HCT116 (cell line): Measurements from ENCODE around the gene CA4. TPM values are rescaled to one million over a fixed set of nuclear protein-coding genes. Genes with fewer than 3 reads are reported as not detected.

ENCODE experiments used
- ATAC-seq: fragments of 200-7000 bp; cut with Tn5 transposase; 2 replicates; pipeline ENCODE4 v1.9.1; 2020; ENCODE audit warnings: mild to moderate bottlenecking, moderate library complexity
- BruUV-seq: library from RNA; stranded (reverse); fragments of 400-500 nt; replicated peaks from 2 replicates; lab custom pipeline; 2021; lab: Mats Ljungman, UMichigan
- CTCF ChIA-PET: fragments of 300-600 bp; sonication (Branson Sonifier 250); formaldehyde crosslinking; loops from one replicate; lab custom pipeline; 2021; ENCODE audit warnings: antibody characterized with exemption; lab: Charles Lee
- POLR2A ChIA-PET: fragments of 300-600, 350-600 bp; sonication (Branson Sonifier 250); formaldehyde crosslinking; loops from one replicate; lab custom pipeline; 2021; ENCODE audit warnings: antibody characterized with exemption; lab: Charles Lee
- RAD21 ChIA-PET, 2 experiments: fragments of 300-600 bp; sonication (Branson Sonifier 250); formaldehyde crosslinking; loops; one replicate each; lab custom pipeline; 2023; ENCODE audit warnings: low total read pairs in 2 of 2; ENCODE audit not compliant: uncharacterized antibody in 2 of 2, unreplicated experiment in 2 of 2, low non-redundant PET in 1 of 2; lab: Charles Lee
- DNase-seq: peaks from one replicate; pipeline ENCODE4 v3.0.0-alpha.2; 2010; ENCODE audit warnings: low read depth, low spot score
- H2AFZ ChIP-seq: fragments of 200-600 bp; shearing (Covaris generic), sonication (generic); 2 replicates; pipeline ENCODE4 v1.6.1; 2017; ENCODE audit warnings: low read depth, mixed run types, mixed read lengths, antibody characterized with exemption, low read length; ENCODE audit not compliant: poor library complexity, severe bottlenecking
- H3K27ac ChIP-seq: 2 replicates; pipeline ENCODE4 v1.5.1; 2012; ENCODE audit warnings: low read depth, low read length
- H3K27me3 ChIP-seq: fragments of 200-600 bp; sonication (generic); 2 replicates; pipeline ENCODE4 v1.6.1; 2016; ENCODE audit warnings: mixed run types, low read length, mixed read lengths; ENCODE audit not compliant: insufficient read depth
- H3K36me3 ChIP-seq, 2 experiments: fragments of 200-500 bp in 1 of 2; fragments of 200-600 bp in 1 of 2; sonication (Bioruptor generic) in 1 of 2; sonication (generic) in 1 of 2; 2 replicates each; pipeline versions ENCODE4 v1.5.1 to v1.6.1; 2014 to 2016; ENCODE audit warnings: low read length in 2 of 2, inconsistent platforms in 1 of 2, mixed read lengths in 1 of 2, mixed run types in 1 of 2; ENCODE audit not compliant: insufficient read depth in 2 of 2, control insufficient read depth in 1 of 2
- H3K4me1 ChIP-seq, 2 experiments: fragments of 200-600 bp in 1 of 2; sonication (generic) in 1 of 2; 2 replicates each; pipeline versions ENCODE4 v1.5.1 to v1.6.1; 2012 to 2017; ENCODE audit warnings: low read length in 2 of 2, inconsistent platforms in 1 of 2, mild to moderate bottlenecking in 1 of 2, mixed read lengths in 1 of 2, mixed run types in 1 of 2, moderate library complexity in 1 of 2; ENCODE audit not compliant: insufficient read depth in 2 of 2, control insufficient read depth in 1 of 2
- H3K4me2 ChIP-seq: fragments of 200-600 bp; sonication (generic); 2 replicates; pipeline ENCODE4 v1.6.1; 2017; ENCODE audit warnings: mixed run types, low read length, mixed read lengths
- H3K4me3 ChIP-seq, 2 experiments: fragments of 200-600 bp in 1 of 2; sonication (generic) in 1 of 2; replicated peaks in 1 of 2; 2 replicates each; pipeline ENCODE4 v1.5.1; 2011 to 2016; ENCODE audit warnings: low read length in 2 of 2, control low read depth in 1 of 2, low read depth in 1 of 2, mild to moderate bottlenecking in 1 of 2, mixed read lengths in 1 of 2, mixed run types in 1 of 2
- H3K79me2 ChIP-seq: fragments of 200-600 bp; sonication (generic); 2 replicates; pipeline ENCODE4 v1.6.1; 2017; ENCODE audit warnings: mild to moderate bottlenecking, mixed run types, low read length, moderate library complexity, mixed read lengths; ENCODE audit not compliant: insufficient read depth
- H3K9ac ChIP-seq: fragments of 200-600 bp; sonication (generic); 2 replicates; pipeline ENCODE4 v1.6.1; 2016; ENCODE audit warnings: low read length, mixed read lengths
- H3K9me2 ChIP-seq: fragments of 200-600 bp; sonication (generic), shearing (Covaris generic); 2 replicates; pipeline ENCODE4 v1.6.1; 2017; ENCODE audit warnings: mixed run types, mild to moderate bottlenecking, moderate library complexity; ENCODE audit not compliant: insufficient read depth
- H3K9me3 ChIP-seq, 2 experiments: fragments of 200-500 bp in 1 of 2; fragments of 200-600 bp in 1 of 2; sonication (Bioruptor generic) in 1 of 2; sonication (generic) in 1 of 2; 2 replicates each; pipeline ENCODE4 v1.6.1; 2014 to 2017; ENCODE audit warnings: low read length in 2 of 2, mixed read lengths in 2 of 2, inconsistent platforms in 1 of 2, low read depth in 1 of 2, mild to moderate bottlenecking in 1 of 2, mixed run types in 1 of 2, moderate library complexity in 1 of 2; ENCODE audit not compliant: control insufficient read depth in 1 of 2, insufficient read depth in 1 of 2
- H4K20me1 ChIP-seq: fragments of 200-600 bp; sonication (generic), shearing (Covaris generic); 2 replicates; pipeline ENCODE4 v1.6.1; 2017; ENCODE audit warnings: mixed run types, mild to moderate bottlenecking, moderate library complexity; ENCODE audit not compliant: insufficient read depth
- ATF3 ChIP-seq: IDR thresholded peaks from 2 replicates; pipeline ENCODE4 v1.6.1; 2012
- CBX3 ChIP-seq: IDR thresholded peaks from 2 replicates; pipeline ENCODE4 v1.6.1; 2012; ENCODE audit warnings: low read depth
- CTCF ChIP-seq, 3 experiments: fragments of 200-600 bp in 1 of 3; sonication (generic) in 1 of 3; IDR thresholded peaks in 2 of 3; conservative IDR thresholded peaks in 1 of 3; 2 replicates each; pipeline ENCODE4 v1.5.1; 2012 to 2017; ENCODE audit warnings: low read depth in 2 of 3, low read length in 2 of 3, antibody characterized with exemption in 1 of 3, borderline replicate concordance in 1 of 3, control low read depth in 1 of 3, mild to moderate bottlenecking in 1 of 3, mixed read lengths in 1 of 3, mixed run types in 1 of 3, moderate library complexity in 1 of 3; ENCODE audit not compliant: insufficient read depth in 1 of 3
- ELF1 ChIP-seq: IDR thresholded peaks from 2 replicates; pipeline ENCODE4 v1.6.1; 2012; ENCODE audit warnings: low read depth, borderline replicate concordance
- EZH2 ChIP-seq: fragments of 200-600 bp; sonication (generic); IDR thresholded peaks from 2 replicates; pipeline ENCODE4 v1.6.1; 2017; ENCODE audit warnings: antibody characterized with exemption, mixed run types
- REST ChIP-seq: IDR thresholded peaks from 2 replicates; pipeline ENCODE4 v1.6.1; 2012; ENCODE audit warnings: low read depth
- TCF7L2 ChIP-seq: IDR thresholded peaks from 2 replicates; pipeline ENCODE4 v1.7.0; 2011; ENCODE audit warnings: borderline replicate concordance, inconsistent platforms; ENCODE audit not compliant: insufficient read depth, insufficient read length; ENCODE audit errors: extremely low read depth
- ZBTB33 ChIP-seq: IDR thresholded peaks from 2 replicates; pipeline ENCODE4 v1.6.1; 2011; ENCODE audit warnings: mild to moderate bottlenecking, low read length, moderate library complexity; ENCODE audit not compliant: insufficient replicate concordance; ENCODE audit errors: extremely low read depth
- ZFX ChIP-seq: fragments of 450-650 bp; IDR thresholded peaks from 2 replicates; pipeline ENCODE4 v1.6.1; 2017
- ZNF274 ChIP-seq: fragments of 200-500 bp; sonication (Bioruptor generic); IDR thresholded peaks from 2 replicates; pipeline ENCODE4 v1.6.1; 2014; ENCODE audit warnings: mild to moderate bottlenecking, low read depth, low read length, inconsistent platforms
- intact Hi-C: fragments of 100-400 bp; cut with micrococcal nuclease; formaldehyde crosslinking; loops from 2 replicates; pipeline ENCODE4 v1.10.0; 2022
- total RNA-seq: library from RNA; stranded (reverse); gene quantifications from one replicate; pipeline ENCODE4 v1.2.1, GENCODE V29; 2021; ENCODE audit not compliant: unreplicated experiment

CA4 gene
- total RNA-seq, 1 experiment from 2014 or later: 0.20 TPM

- peak; percentile 12 for DNase-seq
- TF ChIP-seq TCF7L2: no peak
- TF ChIP-seq ZBTB33: no peak
- peak in 2 of 3 experiments; percentile 42 to 55; a peak in 3 of 6 replicates for TF ChIP-seq CTCF (IDR thresholded peaks at IDR 0.05 in 2 of 3, conservative IDR thresholded peaks at IDR 0.05 in 1 of 3; ENCODE audit: borderline replicate concordance in 1 of 3, insufficient read depth in 1 of 3, low read depth in 2 of 3, low read length in 2 of 3)
- TF ChIP-seq CBX3: no peak
- peak; percentile 98 for TF ChIP-seq REST
- TF ChIP-seq EZH2: no peak
- TF ChIP-seq ZNF274: no peak
- TF ChIP-seq ATF3: no peak
- no peak for TF ChIP-seq ELF1
- TF ChIP-seq ZFX: no peak
Measured at GRCh38 chr17:60139438-60140285, 10.1 kb upstream of the CA4 start.

More at GRCh38 chr17:60139438-60140285, 10.1 kb upstream of the CA4 start:
- Histone ChIP-seq H3K9me2 (no peaks in the 10 kb centered on the region), H3K9me3 (no peaks in the 10 kb centered on the region), H3K4me1 (peaks cover 18 to 28% of the 10 kb centered on the region in 2 experiments), H3K4me3 (no peak overlapping the region), H3K79me2 (peaks cover 1% of the 10 kb centered on the region; the same call in 1 of the 2 replicates), H3K36me3 (no peaks in the 10 kb centered on the region), H3K9ac (no peak overlapping the region), H3K27me3 (no peaks in the 10 kb centered on the region), H3K27ac (no peak overlapping the region), H4K20me1 (no peaks in the 10 kb centered on the region), H3K4me2 (no peak overlapping the region), H2AFZ (no peak overlapping the region)
- ChIA-PET POLR2A (no interaction called here), CTCF (no interaction called here), RAD21 (no interaction called here)
- BruUV-seq: no TSS peak
- no peak for ATAC-seq
- intact Hi-C loops: loop anchor here (10.0 kb wide), 2 partner anchors 465 to 495 kb away; partner anchors contain the start of gene PPM1D
